MM.1S (cell line): ENCODE data around the gene P4HA3.

Experiments
- DNase-seq: peaks from one replicate; pipeline ENCODE4 v3.0.0-alpha.2; 2015
- H2AFZ ChIP-seq: fragments of 300-600 bp; sonication (generic); 2 replicates; pipeline ENCODE4 v1.6.0; 2016; ENCODE audit warnings: antibody characterized with exemption, low read length
- H3F3A ChIP-seq: fragments of 300-600 bp; sonication (generic); 2 replicates; pipeline ENCODE4 v1.6.1; 2016; ENCODE audit warnings: mild to moderate bottlenecking, antibody characterized with exemption, low read length, moderate library complexity, mixed read lengths; ENCODE audit not compliant: insufficient read depth
- H3K27ac ChIP-seq: fragments of 300-600 bp; sonication (generic); 2 replicates; pipeline ENCODE4 v1.5.1; 2016; ENCODE audit warnings: mild to moderate bottlenecking, low read length
- H3K27me3 ChIP-seq: fragments of 300-600 bp; sonication (generic); replicated peaks from 2 replicates; pipeline ENCODE4 v1.6.0; 2016; ENCODE audit warnings: low read length; ENCODE audit not compliant: insufficient read depth
- H3K36me3 ChIP-seq: fragments of 300-600 bp; sonication (generic); replicated peaks from 2 replicates; pipeline ENCODE4 v1.6.1; 2016; ENCODE audit warnings: mild to moderate bottlenecking, low read length, mixed read lengths; ENCODE audit not compliant: insufficient read depth
- H3K4me1 ChIP-seq: fragments of 300-600 bp; sonication (generic); 2 replicates; pipeline ENCODE4 v1.6.1; 2016; ENCODE audit warnings: low read length, mixed read lengths
- H3K4me2 ChIP-seq: fragments of 300-600 bp; sonication (generic); 2 replicates; pipeline ENCODE4 v1.6.0; 2016; ENCODE audit warnings: low read depth, low read length
- H3K4me3 ChIP-seq: fragments of 300-600 bp; sonication (generic); 2 replicates; pipeline ENCODE4 v1.5.1; 2016; ENCODE audit warnings: low read length, mixed read lengths
- H3K79me2 ChIP-seq: fragments of 300-600 bp; sonication (generic); 2 replicates; pipeline ENCODE4 v1.6.1; 2016; ENCODE audit warnings: mixed run types, low read length, mixed read lengths
- H3K9ac ChIP-seq: fragments of 300-600 bp; sonication (generic); 2 replicates; pipeline ENCODE4 v1.6.1; 2016; ENCODE audit warnings: low read length, mixed read lengths
- H3K9me2 ChIP-seq: fragments of 300-600 bp; sonication (generic); replicated peaks from 2 replicates; pipeline ENCODE4 v1.6.1; 2016; ENCODE audit warnings: mild to moderate bottlenecking, low read length, mixed read lengths; ENCODE audit not compliant: insufficient read depth
- H3K9me3 ChIP-seq: fragments of 300-600 bp; sonication (generic); replicated peaks from 2 replicates; pipeline ENCODE4 v1.6.1; 2016; ENCODE audit warnings: mild to moderate bottlenecking, low read length, mixed read lengths; ENCODE audit not compliant: insufficient read depth
- H4K20me1 ChIP-seq: fragments of 300-600 bp; sonication (generic); 2 replicates; pipeline ENCODE4 v1.6.1; 2016; ENCODE audit warnings: mild to moderate bottlenecking, low read length, moderate library complexity, mixed read lengths; ENCODE audit not compliant: insufficient read depth
- CTCF ChIP-seq: fragments of 300-600 bp; sonication (generic); IDR thresholded peaks from 2 replicates; pipeline ENCODE4 v1.5.1; 2016; ENCODE audit warnings: antibody characterized with exemption, low read length, mixed read lengths
- EZH2 ChIP-seq: fragments of 300-600 bp; sonication (generic); optimal IDR thresholded peaks from 2 replicates; pipeline ENCODE3; 2017; ENCODE audit warnings: low read depth, mild to moderate bottlenecking, antibody characterized with exemption, low read length, mixed read lengths
- EZH2phosphoT487 ChIP-seq: fragments of 300-600 bp; sonication (generic); IDR thresholded peaks from 2 replicates; pipeline ENCODE4 v1.6.1; 2018; ENCODE audit warnings: antibody characterized with exemption, low read length

Gene P4HA3

GRCh38 chr11:74278103-74278502 is 33.3 kb downstream of the P4HA3 start:
- Histone ChIP-seq H4K20me1 (no peaks in the 10 kb centered on the region), H2AFZ (no peak overlapping the region), H3K4me1 (no peaks in the 10 kb centered on the region), H3K27ac (no peak overlapping the region), H3K27me3 (no peaks in the 10 kb centered on the region), H3K36me3 (no peaks in the 10 kb centered on the region), H3K9ac (no peak overlapping the region), H3K79me2 (no peaks in the 10 kb centered on the region), H3K9me3 (no peaks in the 10 kb centered on the region), H3K4me2 (no peak overlapping the region), H3K9me2 (no peaks in the 10 kb centered on the region), H3F3A (no peaks in the 10 kb centered on the region), H3K4me3 (no peak overlapping the region)
- TF ChIP-seq EZH2phosphoT487, result no peak
- TF ChIP-seq CTCF, result no peak
- TF ChIP-seq EZH2, result no peak
- DNase-seq, result no peak

DNA sequence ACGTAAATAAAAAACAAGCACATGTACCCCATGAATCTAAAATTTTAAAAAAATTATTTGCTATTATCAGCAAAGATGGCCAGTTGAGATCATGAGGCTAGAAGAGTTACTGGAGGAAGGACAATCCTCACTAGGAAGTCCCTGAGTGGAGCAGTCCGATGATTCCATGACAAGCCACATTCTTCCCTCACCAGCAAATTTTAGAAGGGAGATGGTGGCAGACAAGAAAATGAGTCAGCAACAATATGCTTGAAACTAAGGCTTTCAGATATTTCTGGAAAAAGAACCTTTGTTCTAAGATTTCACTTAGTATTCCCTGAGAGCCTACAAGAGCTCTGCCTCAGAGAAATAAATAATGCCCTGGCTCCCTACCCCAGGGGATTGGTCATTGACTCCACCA is 34.9 kb downstream of the P4HA3 start:
- Histone ChIP-seq H3K27ac (no peak overlapping the region), H3K4me3 (no peak overlapping the region), H3K9me3 (no peaks in the 10 kb centered on the region), H4K20me1 (no peaks in the 10 kb centered on the region), H3K36me3 (no peaks in the 10 kb centered on the region), H3K9me2 (no peaks in the 10 kb centered on the region), H3K79me2 (no peaks in the 10 kb centered on the region), H3F3A (no peaks in the 10 kb centered on the region), H2AFZ (no peak overlapping the region), H3K4me1 (no peaks in the 10 kb centered on the region), H3K27me3 (no peaks in the 10 kb centered on the region), H3K4me2 (no peak overlapping the region), H3K9ac (no peak overlapping the region)
- DNase-seq, result no peak
- TF ChIP-seq CTCF (no peak), EZH2 (no peak), EZH2phosphoT487 (no peak)

GRCh38 chr11:74272276-74272675 is 39.2 kb downstream of the P4HA3 start:
- Histone ChIP-seq H3K27ac (no peak overlapping the region), H3K9me2 (no peaks in the 10 kb centered on the region), H2AFZ (no peak overlapping the region), H3K79me2 (no peaks in the 10 kb centered on the region), H3K4me2 (no peak overlapping the region), H3K36me3 (no peaks in the 10 kb centered on the region), H3K4me1 (no peaks in the 10 kb centered on the region), H3K9me3 (no peaks in the 10 kb centered on the region), H3F3A (no peaks in the 10 kb centered on the region), H3K4me3 (no peak overlapping the region), H3K27me3 (no peaks in the 10 kb centered on the region), H4K20me1 (no peaks in the 10 kb centered on the region), H3K9ac (no peak overlapping the region)
- no peak for DNase-seq
- TF ChIP-seq EZH2 (no peak), EZH2phosphoT487 (no peak), CTCF (no peak)
